ENCODE measurements around the gene SNAP91. TPM values are rescaled to one million over a fixed set of nuclear protein-coding genes. Genes with fewer than 3 reads are reported as not detected.

Gene SNAP91
- total and polyA plus RNA-seq, 9 of the 15 experiments (the other 6 are each of a cell fraction or from before 2014, with no cell fraction given) = not detected

DNA sequence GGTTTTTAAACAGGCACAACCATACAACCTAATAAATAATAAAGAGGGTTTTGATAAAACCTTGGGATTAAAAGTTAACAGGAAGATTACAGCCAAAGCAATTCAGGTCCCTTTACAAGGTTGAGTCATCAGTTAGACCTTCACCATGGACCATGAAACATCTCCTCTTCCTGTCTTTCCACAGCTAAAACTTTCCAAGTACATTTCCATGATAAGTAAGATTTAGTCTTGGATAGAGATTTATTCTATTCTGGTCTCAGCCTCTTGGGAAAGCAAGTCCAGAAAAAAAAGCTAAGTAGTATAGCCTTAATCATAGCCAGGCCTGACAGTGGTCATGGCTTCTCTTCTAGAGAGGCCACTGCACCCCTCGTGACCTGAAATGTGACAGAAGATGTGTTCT is 199.5 kb downstream of the SNAP91 start:
- no peaks in the 10 kb centered on the region for H4K20me1 ChIP-seq (replicated peaks; ENCODE audit: control insufficient read depth, insufficient read depth, low read length)
- no peak overlapping the region for H3K4me3 ChIP-seq
- H3K9me3 ChIP-seq (replicated peaks; ENCODE audit: control insufficient read depth, insufficient read depth, low read depth, low read length) = no peaks in the 10 kb centered on the region
- no peak overlapping the region for H3K27ac ChIP-seq (ENCODE audit: extremely low read depth, low read depth, low read length)
- peaks cover 0 to 9% of the 10 kb centered on the region in 2 experiments; a peak in 3 of 5 replicates for H3K4me1 ChIP-seq (replicated peaks in 1 of 2; ENCODE audit: control insufficient read depth in 2 of 2, insufficient read depth in 2 of 2, low read length in 2 of 2)
- FAIRE-seq (no peak), ATAC-seq (no peak), DNase-seq (ENCODE audit: extremely low read depth in 1 of 4, low spot score in 3 of 4) (no peak)
- no TSS peak for BruUV-seq (replicated peaks)
- CTCF ChIA-PET (ENCODE audit: low intra/inter-chr PET ratio) = no interaction called here
- H3K9ac ChIP-seq (ENCODE audit: insufficient read depth in 1 of 2, low read depth in 2 of 2, low read length in 2 of 2) = no peak overlapping the region
- intact Hi-C loops (cut with micrococcal nuclease) (no loop called here), in situ Hi-C loops (cut with MboI) (no loop called here)
- no peaks in the 10 kb centered on the region for H3K36me3 ChIP-seq (ENCODE audit: control insufficient read depth, insufficient read depth, low read length)
- POLR2A ChIA-PET = no interaction called here
- H3K79me2 ChIP-seq (ENCODE audit: control insufficient read depth, insufficient read depth, low read length) = no peaks in the 10 kb centered on the region
- no peak for TF ChIP-seq JUNB (CRISPR knock-in tag; conservative IDR thresholded peaks at IDR 0.05)
- TF ChIP-seq, protein P1, sequence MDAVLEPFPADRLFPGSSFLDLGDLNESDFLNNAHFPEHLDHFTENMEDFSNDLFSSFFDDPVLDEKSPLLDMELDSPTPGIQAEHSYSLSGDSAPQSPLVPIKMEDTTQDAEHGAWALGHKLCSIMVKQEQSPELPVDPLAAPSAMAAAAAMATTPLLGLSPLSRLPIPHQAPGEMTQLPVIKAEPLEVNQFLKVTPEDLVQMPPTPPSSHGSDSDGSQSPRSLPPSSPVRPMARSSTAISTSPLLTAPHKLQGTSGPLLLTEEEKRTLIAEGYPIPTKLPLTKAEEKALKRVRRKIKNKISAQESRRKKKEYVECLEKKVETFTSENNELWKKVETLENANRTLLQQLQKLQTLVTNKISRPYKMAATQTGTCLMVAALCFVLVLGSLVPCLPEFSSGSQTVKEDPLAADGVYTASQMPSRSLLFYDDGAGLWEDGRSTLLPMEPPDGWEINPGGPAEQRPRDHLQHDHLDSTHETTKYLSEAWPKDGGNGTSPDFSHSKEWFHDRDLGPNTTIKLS (IDR thresholded peaks at IDR 0.05; ENCODE audit: borderline replicate concordance, low read depth) = no peak
- TF ChIP-seq GATA2 (CRISPR knock-in tag; IDR thresholded peaks at IDR 0.05) = no peak
- no peak for TF ChIP-seq ELF2 (CRISPR knock-in tag; IDR thresholded peaks at IDR 0.05)
- no peak for TF ChIP-seq NCOA6 (IDR thresholded peaks at IDR 0.05)
- no peak for TF ChIP-seq TOE1 (IDR thresholded peaks at IDR 0.05; ENCODE audit: borderline replicate concordance)
- no peak for TF ChIP-seq TOE1 (CRISPR knock-in tag; IDR thresholded peaks at IDR 0.05; ENCODE audit: borderline replicate concordance, low read depth)
- TF ChIP-seq TEAD4 (IDR thresholded peaks at IDR 0.05; ENCODE audit: low read length) = no peak
- no peak for TF ChIP-seq TEAD4 (CRISPR knock-in tag; IDR thresholded peaks at IDR 0.05; ENCODE audit: borderline replicate concordance)
- no peak for TF ChIP-seq NFE2L1 (tag; IDR thresholded peaks at IDR 0.05; ENCODE audit: borderline replicate concordance, low read depth)
- no peak for TF ChIP-seq HNRNPL (IDR thresholded peaks at IDR 0.05; ENCODE audit: low read depth, low read length)
- no peak for TF ChIP-seq MCM7 (IDR thresholded peaks at IDR 0.05)
- TF ChIP-seq ZNF830 (CRISPR knock-in tag; IDR thresholded peaks at IDR 0.05) = no peak
- H3K4me2 ChIP-seq (ENCODE audit: insufficient read depth, low read length) = no peak overlapping the region
- 21% methylated on average over 1 of the region's 1 CpG for WGBS (ENCODE audit: insufficient coverage, low coverage, missing lambda C conversion rate)
- H3K9me1 ChIP-seq (ENCODE audit: control insufficient read depth, insufficient read depth, low read length) = no peaks in the 10 kb centered on the region
- no peak overlapping the region for H2AFZ ChIP-seq (ENCODE audit: low read depth, low read length)
- peaks cover 0 to 7% of the 10 kb centered on the region in 2 experiments; a peak in 2 of 5 replicates for H3K27me3 ChIP-seq (ENCODE audit: control insufficient read depth in 2 of 2, insufficient read depth in 2 of 2, low read length in 2 of 2)

All from K562 (cell line).